Breast epithelium (tissue), 3 donors: Measurements from ENCODE around the gene EPO.

ENCODE experiments used
- POLR2A ChIP-seq: fragments of 450-650 bp; IDR thresholded peaks from one replicate; pipeline ENCODE4 v1.6.1; 2016; ENCODE audit warnings: antibody characterized with exemption, mild to moderate bottlenecking, moderate library complexity
- TF ChIP-seq, protein P1 (sequence below), 3 donors: fragments of 450-650 bp; IDR thresholded peaks; one replicate each; pipeline ENCODE4 v1.5.1; 2016 to 2017; ENCODE audit warnings: antibody characterized with exemption in 3 of 3, mild to moderate bottlenecking in 3 of 3, moderate library complexity in 3 of 3

DNA sequence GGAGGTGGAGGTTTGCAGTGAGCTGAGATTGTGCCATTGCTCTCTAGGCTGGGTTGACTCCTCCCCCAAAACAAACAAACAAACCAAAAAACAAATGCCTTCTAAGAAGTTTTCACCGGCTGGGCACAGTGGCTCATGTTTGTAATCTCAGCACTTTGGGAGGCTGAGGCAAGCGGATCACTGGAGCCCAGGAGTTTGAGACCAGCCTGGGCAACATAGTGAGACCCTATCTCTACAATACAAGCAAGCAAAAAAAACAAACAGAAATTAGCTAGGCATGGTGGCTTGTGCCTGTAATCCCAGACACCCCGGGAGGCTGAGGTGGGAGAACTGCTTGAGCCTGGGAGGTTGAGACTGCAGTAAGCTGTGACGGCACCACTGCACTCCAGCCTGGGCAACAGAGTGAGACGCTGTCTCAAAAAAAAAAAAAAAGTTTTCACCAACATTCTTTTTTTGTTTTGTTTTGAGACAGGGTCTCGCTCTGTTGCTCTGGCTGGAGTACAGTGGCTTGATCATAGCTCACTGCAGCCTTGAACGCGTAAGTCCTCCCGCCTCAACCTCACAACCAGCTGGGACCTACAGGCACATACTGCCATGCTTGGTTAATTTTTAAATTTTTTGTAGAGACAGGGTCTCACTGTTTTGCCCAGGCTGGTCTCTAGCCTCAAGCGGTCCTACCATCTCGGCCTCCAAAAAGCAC, 11.8 kb downstream of the EPO start:
- TF ChIP-seq, protein P1, sequence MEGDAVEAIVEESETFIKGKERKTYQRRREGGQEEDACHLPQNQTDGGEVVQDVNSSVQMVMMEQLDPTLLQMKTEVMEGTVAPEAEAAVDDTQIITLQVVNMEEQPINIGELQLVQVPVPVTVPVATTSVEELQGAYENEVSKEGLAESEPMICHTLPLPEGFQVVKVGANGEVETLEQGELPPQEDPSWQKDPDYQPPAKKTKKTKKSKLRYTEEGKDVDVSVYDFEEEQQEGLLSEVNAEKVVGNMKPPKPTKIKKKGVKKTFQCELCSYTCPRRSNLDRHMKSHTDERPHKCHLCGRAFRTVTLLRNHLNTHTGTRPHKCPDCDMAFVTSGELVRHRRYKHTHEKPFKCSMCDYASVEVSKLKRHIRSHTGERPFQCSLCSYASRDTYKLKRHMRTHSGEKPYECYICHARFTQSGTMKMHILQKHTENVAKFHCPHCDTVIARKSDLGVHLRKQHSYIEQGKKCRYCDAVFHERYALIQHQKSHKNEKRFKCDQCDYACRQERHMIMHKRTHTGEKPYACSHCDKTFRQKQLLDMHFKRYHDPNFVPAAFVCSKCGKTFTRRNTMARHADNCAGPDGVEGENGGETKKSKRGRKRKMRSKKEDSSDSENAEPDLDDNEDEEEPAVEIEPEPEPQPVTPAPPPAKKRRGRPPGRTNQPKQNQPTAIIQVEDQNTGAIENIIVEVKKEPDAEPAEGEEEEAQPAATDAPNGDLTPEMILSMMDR (IDR thresholded peaks at IDR 0.05) = no peak
- no peak for TF ChIP-seq POLR2A
